Stimulated activated CD4-positive, alpha-beta T cell treated with anti-CD3 and anti-CD28 coated beads, Interleukin-4, amount 100 ng/mL, for 24 hours (primary cell): ENCODE data around the gene PSMD9.
"Not testable (repeated sequence)": the region's sequence is repeated elsewhere in the genome, so short reads cannot be mapped to it uniquely, and the experiment has no call there.

Experiments used
- DNase-seq: peaks from one replicate; pipeline ENCODE4 v3.0.0-alpha.2; 2020

PSMD9 gene

GRCh38 chr12:121926874-121927706 lies 38.5 kb downstream of the PSMD9 start:
- no peak for DNase-seq

- no peak for DNase-seq
Observed at GRCh38 chr12:121927813-121928212, 39.2 kb downstream of the PSMD9 start.

- not testable (repeated sequence) for DNase-seq
Observed at GRCh38 chr12:121929545-121929944, 41.0 kb downstream of the PSMD9 start.

DNA sequence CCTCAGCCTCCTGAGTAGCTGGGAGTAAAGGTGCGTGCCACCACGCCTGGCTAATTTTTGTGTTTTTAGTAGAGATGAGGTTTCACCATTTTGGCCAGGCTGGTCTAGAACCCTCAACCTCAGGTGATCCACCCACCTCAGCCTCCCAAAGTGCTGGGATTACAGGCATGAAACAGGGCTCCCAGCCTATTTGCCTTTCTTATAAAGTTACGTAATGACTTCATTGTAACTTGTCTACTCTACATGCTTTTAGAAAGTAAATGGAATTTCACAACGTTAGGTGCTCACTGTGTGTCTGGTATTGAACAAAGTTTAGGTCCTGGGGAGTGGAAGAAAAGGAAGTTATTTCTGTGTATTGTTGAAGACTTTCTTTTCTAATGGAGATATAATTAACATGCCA lies 42.3 kb downstream of the PSMD9 start:
- DNase-seq = no peak

DNA sequence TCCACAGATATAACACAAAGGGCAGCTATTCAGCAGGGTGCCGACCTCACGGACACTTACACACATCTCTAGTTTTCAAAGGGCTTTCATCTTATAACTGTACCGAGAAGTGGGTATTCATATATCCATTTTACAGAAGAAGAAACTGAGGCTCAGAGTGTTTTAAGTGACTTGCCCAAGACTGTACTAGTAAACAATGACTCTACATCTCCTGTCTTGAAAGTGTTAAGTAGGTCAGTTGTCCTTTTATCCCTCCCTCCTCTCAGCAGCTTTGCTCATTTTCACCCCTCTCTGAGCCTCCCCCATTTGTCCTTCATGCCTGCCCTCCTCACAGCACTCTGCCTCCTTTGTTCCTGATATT lies 43.6 kb downstream of the PSMD9 start:
- no peak for DNase-seq

DNA sequence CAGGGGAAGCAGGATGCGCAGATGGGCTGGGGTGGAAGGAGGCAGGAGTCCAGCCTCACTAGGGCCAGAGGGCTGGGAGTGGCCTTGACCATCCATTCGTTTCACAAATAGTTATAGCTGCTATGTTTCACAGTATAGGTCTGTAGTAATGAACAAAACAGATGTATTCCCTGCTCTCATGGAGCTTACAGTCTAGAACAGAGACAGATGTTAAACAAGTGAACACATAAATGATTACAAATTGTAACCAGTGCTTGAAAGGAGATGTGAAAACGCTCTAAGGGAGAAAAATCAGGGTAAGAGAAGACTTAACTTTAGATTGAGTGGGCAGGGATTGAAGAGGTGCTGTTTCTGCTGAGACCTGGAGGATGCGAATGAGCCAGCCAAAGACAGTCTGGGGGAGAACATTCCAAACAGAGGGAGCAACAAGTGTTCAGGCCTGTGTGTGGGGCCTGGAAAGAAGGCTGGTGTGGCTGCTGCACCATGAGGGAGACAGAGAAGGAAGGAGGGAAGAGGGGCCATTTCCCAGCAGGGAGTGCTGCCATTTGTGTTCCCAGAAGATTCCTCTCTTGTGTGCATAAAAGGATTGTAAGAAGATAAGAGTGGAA lies 44.4 kb downstream of the PSMD9 start:
- no peak for DNase-seq

DNA sequence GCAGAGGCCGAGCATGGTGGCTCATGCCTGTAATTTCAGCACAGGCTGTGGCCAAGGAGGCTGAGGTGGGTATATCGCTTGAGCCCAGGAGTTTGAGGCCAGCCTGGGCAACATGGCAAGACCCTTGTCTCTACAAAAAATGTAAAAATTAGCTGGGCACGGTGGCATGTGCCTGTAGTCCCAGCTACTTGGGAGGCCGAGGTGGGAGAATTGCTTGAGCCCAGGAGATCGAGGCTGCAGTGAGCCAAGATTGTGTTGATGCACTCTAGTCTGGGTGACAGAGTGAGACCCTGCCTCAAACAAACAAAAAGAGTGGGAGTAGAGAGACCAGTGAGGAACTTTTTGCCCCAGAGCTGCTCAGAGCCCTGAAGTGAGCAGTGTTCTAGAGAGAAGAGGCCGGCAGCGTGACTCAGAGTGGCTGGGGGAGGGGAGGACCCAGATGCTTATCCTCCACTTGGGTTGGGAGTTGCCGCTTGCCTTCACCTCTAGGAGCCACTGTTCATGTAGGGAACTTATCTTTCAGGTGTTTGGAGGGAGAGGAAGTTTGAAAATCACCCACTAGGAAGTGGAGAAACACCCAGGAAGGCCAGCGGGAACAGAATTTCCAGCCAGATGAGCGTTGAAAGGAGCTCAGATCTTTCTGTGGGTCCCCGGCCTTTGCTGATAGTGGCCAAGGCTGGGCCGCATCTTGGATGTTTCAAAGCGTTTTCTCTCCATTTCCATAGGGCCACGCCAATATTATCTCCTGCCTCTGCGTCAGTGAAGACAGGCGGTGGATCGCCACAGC lies 45.1 kb downstream of the PSMD9 start:
- DNase-seq = no peak

DNA sequence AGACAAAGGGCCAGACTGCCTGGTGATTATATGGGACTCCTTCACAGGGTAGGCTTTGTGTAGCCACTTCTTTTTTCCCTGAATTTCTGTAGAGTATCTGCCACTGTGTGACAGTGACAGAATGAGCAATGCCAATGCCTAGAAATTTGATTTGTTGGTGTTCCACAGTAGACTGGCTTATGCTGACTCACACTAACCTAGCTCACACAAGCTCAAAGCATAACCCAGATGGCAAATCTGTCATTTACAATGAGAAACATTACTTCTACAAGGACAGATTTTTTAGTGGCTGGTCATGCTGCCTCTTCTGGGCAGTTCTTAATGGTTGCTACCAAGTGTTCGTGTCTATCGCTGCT lies 45.7 kb downstream of the PSMD9 start:
- no peak for DNase-seq

- no peak for DNase-seq
Observed at GRCh38 chr12:121937654-121938053, 49.1 kb downstream of the PSMD9 start.

DNA sequence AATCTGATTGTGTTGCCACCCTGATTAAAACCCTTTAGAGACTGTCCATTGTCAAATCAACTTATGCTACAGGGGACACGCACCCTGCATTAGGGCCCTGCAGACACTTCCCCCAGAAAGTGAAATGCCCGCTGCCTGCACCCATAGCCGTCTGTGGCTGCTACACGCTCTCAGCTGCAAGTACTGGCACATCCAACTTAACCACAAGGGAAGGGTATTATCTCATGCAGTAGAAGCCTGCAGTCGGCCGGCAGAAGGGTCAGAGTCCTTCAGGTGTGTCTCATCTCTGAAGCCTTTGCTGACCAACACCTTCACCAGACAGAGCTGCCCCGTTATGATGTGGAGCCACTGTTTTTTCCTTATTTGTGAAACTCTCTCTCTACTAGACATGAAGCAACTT lies 50.6 kb downstream of the PSMD9 start:
- DNase-seq = no peak

GRCh38 chr12:121939992-121940766 lies 51.6 kb downstream of the PSMD9 start:
- no peak for DNase-seq

DNA sequence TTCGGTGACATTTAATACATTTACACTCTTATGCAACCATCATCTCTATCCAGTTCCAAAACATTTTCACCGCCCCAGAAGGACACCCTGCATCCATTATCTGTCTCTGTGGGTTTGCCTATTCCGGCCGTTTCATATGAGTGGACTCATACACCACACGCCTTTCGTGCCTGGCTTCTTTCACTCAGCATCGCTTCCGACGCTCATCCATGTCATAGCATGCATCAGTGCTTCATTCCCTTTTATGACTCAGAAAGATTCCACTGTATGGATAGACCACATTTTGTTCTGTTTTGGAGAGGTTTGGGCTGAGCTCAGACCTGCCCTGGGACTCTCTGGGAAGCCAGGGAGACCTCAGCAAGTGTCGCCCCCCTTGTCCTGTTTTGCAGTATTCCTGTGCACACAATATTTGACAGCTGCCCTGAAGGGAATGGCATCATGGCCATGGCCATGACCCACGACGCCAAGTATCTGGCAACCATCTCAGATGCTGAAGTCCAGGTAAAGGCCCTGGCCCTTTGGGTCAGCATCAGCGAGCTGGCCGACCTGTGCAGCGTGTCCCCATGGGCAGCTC lies 53.6 kb downstream of the PSMD9 start:
- no peak for DNase-seq

- no peak for DNase-seq
Observed at GRCh38 chr12:121943926-121944325, 55.3 kb downstream of the PSMD9 start.

GRCh38 chr12:121946313-121947025 lies 57.9 kb downstream of the PSMD9 start:
- DNase-seq = no peak

DNA sequence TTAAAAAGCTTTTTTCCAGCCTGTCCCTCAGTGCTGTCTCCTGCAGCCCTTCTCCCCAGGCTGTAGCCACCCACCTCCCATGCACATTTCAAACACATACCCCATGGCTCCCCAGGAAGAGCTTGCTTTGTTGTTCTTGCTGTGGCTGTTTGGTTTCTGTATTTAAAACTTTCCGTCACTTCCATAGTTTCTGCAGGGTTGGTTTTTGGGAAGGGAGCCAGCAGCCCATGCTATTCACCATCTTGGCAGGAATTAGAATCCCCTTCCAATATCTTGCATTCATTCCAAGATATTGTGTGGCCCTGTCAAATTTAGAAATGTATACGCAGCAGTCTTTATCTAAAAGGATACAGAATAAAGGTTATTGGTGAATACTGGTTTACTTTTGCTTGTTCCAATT lies 59.4 kb downstream of the PSMD9 start:
- no peak for DNase-seq

DNA sequence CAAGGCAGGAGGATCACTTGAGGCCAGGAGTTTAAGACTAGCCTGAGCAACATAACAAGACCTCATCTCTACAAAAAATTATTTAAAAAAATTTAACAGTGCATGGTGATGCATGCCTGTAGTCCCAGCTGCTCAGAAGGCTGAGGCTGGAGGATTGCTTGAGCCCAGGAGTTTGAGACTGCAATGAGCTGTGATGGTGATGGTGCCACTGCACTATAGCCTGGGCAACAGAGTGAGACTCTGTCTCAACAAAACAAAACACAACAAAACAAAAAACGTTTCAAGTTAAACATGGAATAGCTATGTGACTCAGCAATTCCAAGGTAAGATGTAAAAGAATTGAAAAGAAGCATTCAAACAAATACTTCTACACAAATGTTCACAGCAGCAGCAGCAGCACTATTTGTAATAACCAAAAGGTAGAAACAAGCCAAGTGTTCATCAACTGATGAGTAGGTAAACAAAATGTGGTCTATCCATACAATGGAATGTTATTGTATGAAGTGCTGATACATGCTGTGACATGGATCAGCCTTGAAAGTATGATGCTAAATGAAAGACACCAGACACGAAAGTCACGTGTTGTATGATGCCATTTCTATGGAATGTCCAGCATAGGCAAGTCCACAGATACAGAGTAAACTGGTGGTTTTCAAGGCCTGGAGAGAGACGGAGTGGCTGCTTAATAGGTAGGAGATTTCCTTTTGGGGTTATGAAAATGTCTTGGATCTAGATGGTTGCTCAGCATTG lies 61.2 kb downstream of the PSMD9 start:
- DNase-seq = no peak

GRCh38 chr12:121953117-121953692 lies 64.6 kb downstream of the PSMD9 start:
- no peak for DNase-seq

- no peak for DNase-seq
Observed at GRCh38 chr12:121953695-121954094, 65.1 kb downstream of the PSMD9 start.

GRCh38 chr12:121955258-121956237 lies 67.0 kb downstream of the PSMD9 start:
- no peak for DNase-seq
